OCI-LY3 (cell line): Measurements from ENCODE around the gene SPAG5.

ENCODE experiments used
- H2AFZ ChIP-seq: fragments of 200-600, 300-600 bp; shearing (Covaris generic); 2 replicates; pipeline ENCODE4 v1.6.0; 2014; ENCODE audit warnings: antibody characterized with exemption, low read depth, low read length
- H3K27ac ChIP-seq: fragments of 200-600, 300-600 bp; sonication (generic); 2 replicates; pipeline ENCODE4 v1.5.1; 2014; ENCODE audit warnings: mild to moderate bottlenecking, low read length, moderate library complexity, mixed read lengths
- H3K27me3 ChIP-seq: fragments of 200-600, 300-600 bp; sonication (generic); 2 replicates; pipeline ENCODE4 v1.6.1; 2014; ENCODE audit warnings: low read depth, low read length, mixed read lengths
- H3K36me3 ChIP-seq: fragments of 200-600, 300-600 bp; sonication (generic); replicated peaks from 2 replicates; pipeline ENCODE3; 2014; ENCODE audit warnings: low read depth, low read length, mixed read lengths
- H3K4me1 ChIP-seq: fragments of 300-600, 200-600 bp; sonication (generic); 2 replicates; pipeline ENCODE4 v1.6.1; 2014; ENCODE audit warnings: low read length, mixed read lengths
- H3K4me2 ChIP-seq: fragments of 200-600, 300-600 bp; sonication (generic); 2 replicates; pipeline ENCODE4 v1.6.1; 2014; ENCODE audit warnings: low read length, mixed read lengths
- H3K4me3 ChIP-seq: fragments of 300-600, 200-600 bp; sonication (generic); 2 replicates; pipeline ENCODE4 v1.5.1; 2014; ENCODE audit warnings: antibody characterized with exemption, mild to moderate bottlenecking, low read length, moderate library complexity
- H3K79me2 ChIP-seq: fragments of 300-600, 200-600 bp; shearing (Covaris generic); 2 replicates; pipeline ENCODE4 v1.6.1; 2014; ENCODE audit warnings: mild to moderate bottlenecking, low read length, mixed read lengths
- H3K9ac ChIP-seq: fragments of 300-600, 200-600 bp; shearing (Covaris generic); 2 replicates; pipeline ENCODE4 v1.6.0; 2014; ENCODE audit warnings: mild to moderate bottlenecking, low read length, moderate library complexity
- H3K9me3 ChIP-seq: fragments of 200-600, 300-600 bp; shearing (Covaris generic); 2 replicates; pipeline ENCODE4 v1.6.1; 2014; ENCODE audit warnings: low read length, mixed read lengths; ENCODE audit not compliant: insufficient read depth
- H4K20me1 ChIP-seq: fragments of 200-600, 300-600 bp; sonication (generic); 2 replicates; pipeline ENCODE4 v1.6.1; 2016; ENCODE audit warnings: low read length, mixed read lengths; ENCODE audit not compliant: insufficient read depth
- CTCF ChIP-seq: fragments of 200-600, 300-600 bp; sonication (generic); IDR thresholded peaks from 2 replicates; pipeline ENCODE4 v1.5.1; 2014; ENCODE audit warnings: antibody characterized with exemption, low read length, low read depth
- EZH2phosphoT487 ChIP-seq: fragments of 200-600 bp; shearing (Covaris generic); IDR thresholded peaks from 2 replicates; pipeline ENCODE4 v1.6.1; 2018; ENCODE audit warnings: antibody characterized with exemption, mixed run types, low read depth

The SPAG5 gene

GRCh38 chr17:28643983-28644786, 45.4 kb upstream of the SPAG5 start:
- peaks cover 5% of the 10 kb centered on the region; the same call in 1 of the 2 replicates for H4K20me1 ChIP-seq
- H3K9ac ChIP-seq, result peak overlapping the region; percentile 93
- peak overlapping the region; percentile 87 for H3K4me2 ChIP-seq
- peak overlapping the region; percentile 93 for H3K4me3 ChIP-seq
- no peak overlapping the region for H2AFZ ChIP-seq
- no peaks in the 10 kb centered on the region for H3K27me3 ChIP-seq
- peaks cover 36% of the 10 kb centered on the region for H3K36me3 ChIP-seq
- TF ChIP-seq CTCF (peak; percentile 36), EZH2phosphoT487 (no peak)
- no peaks in the 10 kb centered on the region for H3K9me3 ChIP-seq
- peaks cover 28% of the 10 kb centered on the region for H3K79me2 ChIP-seq
- peak overlapping the region; percentile 57 for H3K27ac ChIP-seq
- H3K4me1 ChIP-seq, result peaks cover 24% of the 10 kb centered on the region

- Histone ChIP-seq H3K9ac (no peak overlapping the region), H3K27me3 (no peaks in the 10 kb centered on the region), H3K4me2 (no peak overlapping the region), H3K36me3 (peaks cover 59% of the 10 kb centered on the region), H3K27ac (no peak overlapping the region), H3K9me3 (no peaks in the 10 kb centered on the region), H4K20me1 (peaks cover 5% of the 10 kb centered on the region; the same call in 1 of the 2 replicates), H3K4me3 (no peak overlapping the region), H3K4me1 (peaks cover 18% of the 10 kb centered on the region), H3K79me2 (peaks cover 31% of the 10 kb centered on the region), H2AFZ (no peak overlapping the region)
- TF ChIP-seq EZH2phosphoT487 (no peak), CTCF (no peak)
Measured at GRCh38 chr17:28641579-28641978, 42.8 kb upstream of the SPAG5 start.

GRCh38 chr17:28635506-28635905, 36.7 kb upstream of the SPAG5 start:
- Histone ChIP-seq H2AFZ (no peak overlapping the region), H3K4me3 (no peak overlapping the region), H3K79me2 (peaks cover 28% of the 10 kb centered on the region), H3K27me3 (no peaks in the 10 kb centered on the region), H3K9me3 (no peaks in the 10 kb centered on the region), H3K4me2 (no peak overlapping the region), H3K27ac (no peak overlapping the region), H4K20me1 (peaks cover 14% of the 10 kb centered on the region), H3K9ac (no peak overlapping the region), H3K36me3 (peaks cover 92% of the 10 kb centered on the region), H3K4me1 (no peaks in the 10 kb centered on the region)
- TF ChIP-seq CTCF (no peak), EZH2phosphoT487 (no peak)

GRCh38 chr17:28634206-28634865, 35.5 kb upstream of the SPAG5 start:
- Histone ChIP-seq H3K4me2 (no peak overlapping the region), H3K27me3 (no peaks in the 10 kb centered on the region), H3K27ac (no peak overlapping the region), H3K4me1 (no peaks in the 10 kb centered on the region), H2AFZ (no peak overlapping the region), H3K4me3 (no peak overlapping the region), H3K36me3 (peaks cover 85% of the 10 kb centered on the region), H3K9me3 (no peaks in the 10 kb centered on the region), H3K79me2 (peaks cover 28% of the 10 kb centered on the region), H3K9ac (no peak overlapping the region), H4K20me1 (peaks cover 14% of the 10 kb centered on the region)
- TF ChIP-seq EZH2phosphoT487 (no peak), CTCF (no peak)
